Liver (tissue), 9 donors: ENCODE measurements around the gene CDH15. TPM values are rescaled to one million over a fixed set of nuclear protein-coding genes. Genes with fewer than 3 reads are reported as not detected.

ENCODE experiments used
- DNase-seq: peaks from one replicate; pipeline ENCODE4 v3.0.0-alpha.2; 2017; ENCODE audit warnings: low spot score
- H3K27ac ChIP-seq, 2 donors: one replicate each; pipeline ENCODE4 v1.7.0; 2013; ENCODE audit warnings: inconsistent platforms in 2 of 2, low read length in 2 of 2, control low read depth in 1 of 2, low read depth in 1 of 2, mild to moderate bottlenecking in 1 of 2
- H3K27me3 ChIP-seq, 4 donors: one replicate each; pipeline versions ENCODE4 v1.6.1 to v1.7.0; 2013; ENCODE audit warnings: low read length in 3 of 4, inconsistent platforms in 1 of 4, mild to moderate bottlenecking in 1 of 4, moderate library complexity in 1 of 4; ENCODE audit not compliant: control insufficient read depth in 4 of 4, insufficient read depth in 4 of 4
- H3K36me3 ChIP-seq, 4 donors: one replicate each; pipeline versions ENCODE4 v1.6.1 to v1.7.0; 2013; ENCODE audit warnings: low read length in 3 of 4, mild to moderate bottlenecking in 3 of 4, low read depth in 1 of 4, moderate library complexity in 1 of 4; ENCODE audit not compliant: control insufficient read depth in 4 of 4, insufficient read depth in 3 of 4
- H3K4me1 ChIP-seq, 4 donors: one replicate each; pipeline versions ENCODE4 v1.6.1 to v1.7.0; 2013; ENCODE audit warnings: low read length in 3 of 4, mild to moderate bottlenecking in 3 of 4, moderate library complexity in 1 of 4; ENCODE audit not compliant: control insufficient read depth in 4 of 4, insufficient read depth in 4 of 4
- H3K4me3 ChIP-seq, 3 donors: one replicate each; pipeline versions ENCODE4 v1.6.1 to v1.7.0; 2013; ENCODE audit warnings: low read length in 3 of 3, control low read depth in 1 of 3, low read depth in 1 of 3, mild to moderate bottlenecking in 1 of 3
- H3K9ac ChIP-seq, 2 donors: one replicate each; pipeline ENCODE4 v1.7.0; 2013; ENCODE audit warnings: low read length in 2 of 2, mild to moderate bottlenecking in 2 of 2, moderate library complexity in 2 of 2, control low read depth in 1 of 2, low read depth in 1 of 2
- H3K9me3 ChIP-seq, 4 donors: one replicate each; pipeline versions ENCODE4 v1.6.1 to v1.7.0; 2013; ENCODE audit warnings: low read length in 3 of 4; ENCODE audit not compliant: control insufficient read depth in 4 of 4
- ATF3 ChIP-seq: IDR thresholded peaks from 2 replicates; pipeline ENCODE4 v1.6.1; 2016; ENCODE audit warnings: antibody characterized with exemption
- EGR1 ChIP-seq, 2 donors: IDR thresholded peaks; 2 replicates each; pipeline ENCODE4 v1.6.1; 2016 to 2018; ENCODE audit warnings: antibody characterized with exemption in 2 of 2, low read depth in 2 of 2
- JUND ChIP-seq, 2 donors: IDR thresholded peaks; 2 replicates each; pipeline ENCODE4 v1.6.1; 2016; ENCODE audit warnings: antibody characterized with exemption in 2 of 2
- MAX ChIP-seq: IDR thresholded peaks from 2 replicates; pipeline ENCODE4 v1.6.1; 2016; ENCODE audit warnings: antibody characterized with exemption
- NR2F2 ChIP-seq: IDR thresholded peaks from 2 replicates; pipeline ENCODE4 v1.6.1; 2016; ENCODE audit warnings: antibody characterized with exemption
- RAD21 ChIP-seq, 2 donors: IDR thresholded peaks; 2 replicates each; pipeline ENCODE4 v1.6.1; 2016; ENCODE audit warnings: antibody characterized with exemption in 2 of 2, mild to moderate bottlenecking in 2 of 2
- REST ChIP-seq: IDR thresholded peaks from 2 replicates; pipeline ENCODE4 v1.6.1; 2016; ENCODE audit warnings: antibody characterized with exemption, mild to moderate bottlenecking
- RXRA ChIP-seq, 2 donors: IDR thresholded peaks; 2 replicates each; pipeline ENCODE4 v1.6.1; 2017 to 2018; ENCODE audit warnings: antibody characterized with exemption in 2 of 2, mild to moderate bottlenecking in 1 of 2
- SP1 ChIP-seq: IDR thresholded peaks from 2 replicates; pipeline ENCODE4 v1.6.1; 2018; ENCODE audit warnings: antibody characterized with exemption, mild to moderate bottlenecking
- TAF1 ChIP-seq: conservative IDR thresholded peaks from 2 replicates; pipeline ENCODE4 v1.6.1; 2016; ENCODE audit warnings: antibody characterized with exemption, mild to moderate bottlenecking
- WGBS: extraction: QIAGEN DNeasy Blood & Tissue Kit; methylation state at CpG from one replicate; pipeline ENCODE4 v1.1.7; 2013; 5-methylcytosine and 5-hydroxymethylcytosine counted together
- polyA plus RNA-seq, 2 donors: library from polyadenylated mRNA; stranded (reverse) in 1 of 2; unstranded in 1 of 2; fragments of 200-250 nt in 1 of 2; fragments of >200 nt in 1 of 2; fragmentation: Nextera tagmentation in 1 of 2; extraction: Ambion mirVana in 1 of 2; gene quantifications; one replicate each; pipeline versions ENCODE4 v1.2.1 to v1.2.3, GENCODE V29; 2013 to 2015
- total RNA-seq, 2 donors: library from RNA; depleted of rRNA; stranded (reverse); fragments of >200 nt; gene quantifications; one replicate each; pipeline ENCODE4 v1.2.3, GENCODE V29; 2014
- donor health status: healthy.
- donor health status: healthy.
- donor health status: healthy.
- donor health status: healthy.
- donor health status: healthy.

Gene CDH15
- total and polyA plus RNA-seq, 4 donors, result 0.12 TPM; not detected in 3

GRCh38 chr16:89179656-89180315 lies 8.2 kb downstream of the CDH15 start:
- no peaks in the 10 kb centered on the region for H3K27me3 ChIP-seq
- no peak for TF ChIP-seq JUND (IDR thresholded peaks at IDR 0.05)
- no peaks in the 10 kb centered on the region for H3K36me3 ChIP-seq
- no peak overlapping the region for H3K27ac ChIP-seq
- H3K9me3 ChIP-seq, result no peaks in the 10 kb centered on the region
- no peak overlapping the region for H3K9ac ChIP-seq
- WGBS, result 85% methylated on average over 25 of the region's 25 CpGs
- H3K4me1 ChIP-seq, result no peaks in the 10 kb centered on the region
- no peak overlapping the region for H3K4me3 ChIP-seq
- no peak for DNase-seq

- Histone ChIP-seq H3K9ac (no peak overlapping the region), H3K36me3 (no peaks in the 10 kb centered on the region), H3K4me3 (no peak overlapping the region), H3K4me1 (no peaks in the 10 kb centered on the region), H3K27ac (no peak overlapping the region), H3K27me3 (no peaks in the 10 kb centered on the region), H3K9me3 (no peaks in the 10 kb centered on the region)
- no peak for TF ChIP-seq REST
- no peak for TF ChIP-seq RXRA (IDR thresholded peaks at IDR 0.05)
- TF ChIP-seq JUND (IDR thresholded peaks at IDR 0.05), result no peak
- TF ChIP-seq SP1, result no peak
- no peak for TF ChIP-seq ATF3
- no peak for DNase-seq
- WGBS, result 36% methylated on average over 13 of the region's 13 CpGs
Measured at GRCh38 chr16:89183463-89183862, 11.9 kb downstream of the CDH15 start.

GRCh38 chr16:89183975-89184676 lies 12.6 kb downstream of the CDH15 start:
- Histone ChIP-seq H3K4me3 (no peak overlapping the region), H3K27ac (no peak overlapping the region), H3K9ac (no peak overlapping the region), H3K27me3 (no peaks in the 10 kb centered on the region), H3K9me3 (no peaks in the 10 kb centered on the region), H3K4me1 (no peaks in the 10 kb centered on the region), H3K36me3 (no peaks in the 10 kb centered on the region)
- WGBS, result 63% methylated on average over 26 of the region's 26 CpGs
- TF ChIP-seq TAF1, result no peak
- TF ChIP-seq RAD21 (IDR thresholded peaks at IDR 0.05), result no peak
- TF ChIP-seq EGR1 (IDR thresholded peaks at IDR 0.05; ENCODE audit: low read depth in 2 of 2), result no peak
- TF ChIP-seq NR2F2, result no peak
- no peak for TF ChIP-seq MAX
- no peak for TF ChIP-seq SP1
- DNase-seq, result no peak
